K562 (cell line): ENCODE results near the gene IMMP2L. TPM values are rescaled to one million over a fixed set of nuclear protein-coding genes. Genes with fewer than 3 reads are reported as not detected.

Experiments
- E2F3 ChIP-seq: fragments of 250-450 bp; sonication (Bioruptor Pico); IDR thresholded peaks from 2 replicates; pipeline ENCODE4 v1.4.0; 2020; ENCODE audit warnings: mild to moderate bottlenecking
- MGA ChIP-seq: fragments of 450-650 bp; IDR thresholded peaks from 2 replicates; pipeline ENCODE4 v1.6.1; 2016; ENCODE audit warnings: mild to moderate bottlenecking, moderate library complexity
- PHTF2 ChIP-seq: fragments of 250-450 bp; sonication (Bioruptor Pico); IDR thresholded peaks from 2 replicates; pipeline ENCODE4 v1.5.0; 2021; ENCODE audit warnings: mild to moderate bottlenecking
- STAT5B ChIP-seq: fragments of 250-450 bp; sonication (Bioruptor Pico); IDR thresholded peaks from 2 replicates; pipeline ENCODE4 v1.8.0; 2021; ENCODE audit warnings: mild to moderate bottlenecking, inconsistent platforms
- ZC3H11A ChIP-seq: IDR thresholded peaks from 2 replicates; pipeline ENCODE4 v1.6.1; 2012; ENCODE audit warnings: low read depth, low read length, improper control_type of control experiment
- ZKSCAN1 ChIP-seq: fragments of 150-350 bp; IDR thresholded peaks from 2 replicates; pipeline ENCODE4 v1.6.1; 2016; ENCODE audit warnings: low read depth, low read length
- ZNF143 ChIP-seq: sonication (generic); formaldehyde crosslinking; IDR thresholded peaks from 2 replicates; pipeline ENCODE4 v1.9.0; 2022; ENCODE audit warnings: mild to moderate bottlenecking, missing genetic modification reagents
- ZNF407 ChIP-seq: fragments of 450-650 bp; IDR thresholded peaks from 2 replicates; pipeline ENCODE4 v1.6.1; 2016; ENCODE audit warnings: low read depth
- ZNF668 ChIP-seq: fragments of 250-450 bp; sonication (Bioruptor Pico); IDR thresholded peaks from 2 replicates; pipeline ENCODE4 v1.8.0; 2022; ENCODE audit warnings: mild to moderate bottlenecking, inconsistent platforms
- polyA plus RNA-seq, 8 experiments: library from polyadenylated mRNA; depleted of rRNA in 4 of 8; stranded (reverse) in 5 of 8; unstranded in 3 of 8; fragments of >200 nt; fragmentation: Nextera tagmentation in 2 of 8; fragmentation: Illumina TruSeq in 1 of 8; extraction: Ambion mirVana in 2 of 8; extraction: Trizol in 1 of 8; gene quantifications; 2 replicates each; pipeline versions ENCODE4 v1.2.1 to v1.2.3, GENCODE V29; 2011 to 2014; ENCODE audit warnings: inconsistent platforms in 1 of 8, missing spikeins in 1 of 8
- total RNA-seq, 7 experiments: library from RNA; depleted of rRNA in 6 of 7; stranded (reverse); fragments of >200 nt in 6 of 7; fragmentation: Illumina TruSeq in 2 of 7; extraction: Trizol in 2 of 7; gene quantifications; 2 replicates each; pipeline versions ENCODE4 v1.2.1 to v1.2.3, GENCODE V29; 2011 to 2021; ENCODE audit warnings: low replicate concordance in 1 of 7

The IMMP2L gene
- total and polyA plus RNA-seq, 9 of the 15 experiments (the other 6 are each of a cell fraction or from before 2014, with no cell fraction given) = 29.7 to 116 (median 53.0) TPM

- no peak for TF ChIP-seq ZNF407
- TF ChIP-seq ZKSCAN1 = no peak
- TF ChIP-seq PHTF2 (CRISPR knock-in tag) = no peak
- TF ChIP-seq MGA = no peak
- no peak for TF ChIP-seq E2F3
- TF ChIP-seq STAT5B (CRISPR knock-in tag) = no peak
- TF ChIP-seq ZC3H11A = no peak
- no peak for TF ChIP-seq ZNF668 (CRISPR knock-in tag)
- no peak for TF ChIP-seq ZNF143 (CRISPR knock-in tag)
Measured at GRCh38 chr7:111301891-111302290, 260.4 kb downstream of the IMMP2L start (continued).
